Subcutaneous adipose tissue (tissue), 4 donors: ENCODE measurements around the gene TMEM119. TPM values are rescaled to one million over a fixed set of nuclear protein-coding genes. Genes with fewer than 3 reads are reported as not detected.

ENCODE experiments used
- total RNA-seq, 4 donors: library from RNA; depleted of rRNA; stranded (reverse); fragments of >200 nt; gene quantifications; one replicate each; pipeline ENCODE4 v1.1.0, GENCODE V29; 2016
- TF ChIP-seq, protein P1 (sequence below): fragments of 450-650 bp; IDR thresholded peaks from one replicate; pipeline ENCODE4 v1.5.1; 2016; ENCODE audit warnings: low read depth, mild to moderate bottlenecking, control low read depth, antibody characterized with exemption, moderate library complexity

TMEM119 gene
- total RNA-seq, 4 donors from 2014 or later = 7.8 to 20.5 (median 12.1) TPM

DNA sequence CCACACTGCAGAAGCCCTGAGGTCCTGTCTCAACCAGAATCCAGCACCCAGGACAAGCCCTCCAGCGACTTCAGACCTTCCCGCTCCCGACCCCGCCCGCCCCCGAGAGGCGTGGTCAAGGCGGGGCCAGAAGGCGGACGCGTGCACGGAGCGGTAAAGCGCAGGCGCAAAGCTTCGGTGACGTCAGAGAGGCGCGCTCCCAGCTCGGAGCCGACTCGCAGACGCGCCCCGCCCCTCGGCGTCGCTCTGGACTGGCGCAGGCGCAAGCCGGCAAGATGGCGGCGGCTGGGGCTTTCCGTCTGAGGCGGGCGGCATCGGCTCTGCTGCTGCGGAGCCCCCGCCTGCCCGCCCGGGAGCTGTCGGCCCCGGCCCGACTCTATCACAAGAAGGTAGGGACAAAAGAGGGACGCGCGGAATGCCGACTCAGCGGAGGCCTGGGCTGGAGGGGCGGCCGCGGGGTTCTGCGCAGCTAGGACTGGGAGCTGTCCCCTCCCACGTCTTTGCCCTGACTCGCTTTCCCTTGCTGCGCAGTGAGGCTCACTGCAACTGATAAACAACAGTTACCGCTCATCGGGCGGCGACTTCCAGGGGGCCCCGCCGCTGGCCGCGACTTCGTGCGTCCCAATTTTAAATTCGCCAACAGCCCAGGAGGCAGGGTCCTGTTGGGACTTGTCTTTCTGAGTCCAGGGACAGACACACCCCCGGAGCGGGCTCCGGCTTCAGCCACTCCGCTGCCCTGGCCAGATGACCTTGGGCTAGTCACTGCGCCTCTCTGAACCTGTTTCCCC is 35.3 kb downstream of the TMEM119 start, which contains the start of gene ISCU:
Gene ISCU (plus strand): TSS at position 249 of the 788 bp plus-strand sequence. CDS start 27 bp downstream, at position 276.
- TF ChIP-seq, protein P1, sequence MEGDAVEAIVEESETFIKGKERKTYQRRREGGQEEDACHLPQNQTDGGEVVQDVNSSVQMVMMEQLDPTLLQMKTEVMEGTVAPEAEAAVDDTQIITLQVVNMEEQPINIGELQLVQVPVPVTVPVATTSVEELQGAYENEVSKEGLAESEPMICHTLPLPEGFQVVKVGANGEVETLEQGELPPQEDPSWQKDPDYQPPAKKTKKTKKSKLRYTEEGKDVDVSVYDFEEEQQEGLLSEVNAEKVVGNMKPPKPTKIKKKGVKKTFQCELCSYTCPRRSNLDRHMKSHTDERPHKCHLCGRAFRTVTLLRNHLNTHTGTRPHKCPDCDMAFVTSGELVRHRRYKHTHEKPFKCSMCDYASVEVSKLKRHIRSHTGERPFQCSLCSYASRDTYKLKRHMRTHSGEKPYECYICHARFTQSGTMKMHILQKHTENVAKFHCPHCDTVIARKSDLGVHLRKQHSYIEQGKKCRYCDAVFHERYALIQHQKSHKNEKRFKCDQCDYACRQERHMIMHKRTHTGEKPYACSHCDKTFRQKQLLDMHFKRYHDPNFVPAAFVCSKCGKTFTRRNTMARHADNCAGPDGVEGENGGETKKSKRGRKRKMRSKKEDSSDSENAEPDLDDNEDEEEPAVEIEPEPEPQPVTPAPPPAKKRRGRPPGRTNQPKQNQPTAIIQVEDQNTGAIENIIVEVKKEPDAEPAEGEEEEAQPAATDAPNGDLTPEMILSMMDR = no peak

DNA sequence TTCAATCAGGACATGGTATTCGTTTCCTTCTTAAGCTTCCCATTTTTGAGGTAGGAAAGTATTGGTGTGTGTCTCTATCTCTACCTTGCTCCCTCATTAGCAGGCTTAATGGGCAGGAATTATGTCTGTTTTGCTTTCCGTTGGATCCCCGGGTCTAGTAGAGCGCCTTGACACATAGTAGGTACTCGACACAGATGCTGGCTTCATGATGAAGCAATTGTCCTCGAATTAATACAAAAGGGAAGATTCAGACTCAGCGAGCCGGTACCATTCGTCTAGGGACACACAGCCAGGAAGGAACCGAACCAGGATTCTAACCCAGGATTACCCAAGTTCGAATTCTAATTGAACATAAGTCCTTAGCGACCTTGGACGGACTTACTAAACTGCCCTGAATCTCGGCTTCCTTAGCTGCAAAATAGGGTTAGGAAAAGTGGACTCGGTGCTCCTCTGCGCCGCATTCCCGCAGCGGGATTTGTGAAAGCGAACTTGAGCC is 36.0 kb downstream of the TMEM119 start:
- TF ChIP-seq, protein P1 = no peak

DNA sequence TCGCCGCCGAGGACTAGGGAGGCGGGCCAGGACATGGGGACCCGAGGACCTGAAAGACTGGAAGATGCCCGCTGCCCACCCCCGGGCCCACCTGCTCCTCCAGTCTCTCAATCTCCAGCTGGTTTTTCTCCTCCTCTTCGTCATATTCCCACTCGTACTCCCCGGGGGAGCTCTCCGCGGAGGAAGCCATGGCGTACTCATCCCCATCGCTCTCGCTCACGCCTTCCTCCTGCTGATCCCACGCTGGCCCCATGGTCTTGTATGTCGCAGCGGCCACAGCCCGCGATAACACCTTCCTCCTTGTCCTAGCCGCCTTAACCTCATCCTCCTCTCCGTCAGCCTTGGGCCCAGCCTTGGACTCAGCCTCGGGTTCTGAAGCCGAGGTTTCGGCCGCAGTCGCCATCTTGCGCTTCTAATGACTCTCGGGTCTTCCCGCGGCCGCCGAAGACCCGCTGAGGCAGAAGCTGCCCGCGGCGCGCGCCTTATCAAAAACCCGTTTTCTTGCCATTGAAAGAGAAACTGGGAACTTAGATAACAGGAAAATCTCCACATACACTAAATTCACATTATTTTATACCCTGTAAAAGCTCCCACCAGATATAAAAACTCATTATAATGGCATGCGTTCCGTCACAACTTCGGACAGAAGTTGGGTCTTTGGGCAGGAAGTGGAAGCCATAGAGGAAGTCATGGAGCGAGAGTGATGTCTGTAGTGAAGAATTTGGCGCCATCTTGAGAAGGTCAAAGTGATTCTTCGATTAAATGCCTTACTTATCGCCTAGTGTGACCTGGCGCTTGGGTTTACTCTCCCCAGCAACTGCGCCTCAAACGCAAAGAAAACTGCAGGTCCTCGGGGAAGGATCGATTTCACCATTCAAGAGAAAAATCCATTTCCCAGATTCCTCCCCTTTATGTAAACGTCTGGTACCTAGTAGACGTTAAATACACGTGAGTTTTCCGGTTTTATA is 36.8 kb downstream of the TMEM119 start, which contains the start of gene SART3:
Gene SART3 (minus strand): TSS at position 422 of the 968 bp plus-strand sequence. CDS start 19 bp downstream, at position 403.
- TF ChIP-seq, protein P1 = no peak

DNA sequence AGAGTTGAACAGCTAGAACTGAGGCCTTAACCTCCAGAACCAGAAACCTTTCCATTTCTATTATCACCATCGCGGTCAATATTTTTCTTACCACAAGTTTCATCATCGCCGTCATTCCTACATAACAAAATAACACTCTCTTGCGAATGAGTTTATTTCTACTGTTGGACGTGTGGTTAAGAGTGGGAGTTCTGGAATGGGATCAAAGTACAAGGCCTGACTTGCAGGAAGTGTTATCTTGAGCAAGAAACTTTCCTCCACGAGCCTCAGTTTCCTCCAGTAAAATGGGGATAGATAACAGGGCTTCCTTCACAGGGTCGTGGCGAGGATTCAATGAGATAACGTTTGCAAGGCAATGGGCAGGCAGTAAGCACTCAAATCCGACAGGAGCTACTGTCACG is 37.6 kb downstream of the TMEM119 start:
- TF ChIP-seq, protein P1 = no peak

DNA sequence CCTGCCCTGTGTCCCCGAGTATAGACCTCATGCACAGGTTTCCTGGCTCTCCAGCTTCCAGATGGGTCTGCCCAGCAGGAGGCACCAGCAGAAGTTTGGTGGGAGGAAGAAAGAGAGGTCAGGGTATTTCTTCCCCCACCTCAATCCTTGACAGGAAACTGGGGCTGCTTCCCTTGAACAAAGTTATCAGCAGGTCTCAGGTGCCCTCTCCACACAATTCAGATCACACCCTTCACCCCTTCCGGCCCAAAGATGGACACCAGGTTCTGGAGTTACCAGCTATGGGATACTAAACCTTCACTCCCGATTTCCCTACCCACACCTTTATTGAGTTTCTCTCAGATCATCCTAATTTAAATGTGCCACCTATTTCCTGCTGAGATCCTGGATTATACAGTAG is 38.1 kb downstream of the TMEM119 start:
- TF ChIP-seq, protein P1 = no peak

DNA sequence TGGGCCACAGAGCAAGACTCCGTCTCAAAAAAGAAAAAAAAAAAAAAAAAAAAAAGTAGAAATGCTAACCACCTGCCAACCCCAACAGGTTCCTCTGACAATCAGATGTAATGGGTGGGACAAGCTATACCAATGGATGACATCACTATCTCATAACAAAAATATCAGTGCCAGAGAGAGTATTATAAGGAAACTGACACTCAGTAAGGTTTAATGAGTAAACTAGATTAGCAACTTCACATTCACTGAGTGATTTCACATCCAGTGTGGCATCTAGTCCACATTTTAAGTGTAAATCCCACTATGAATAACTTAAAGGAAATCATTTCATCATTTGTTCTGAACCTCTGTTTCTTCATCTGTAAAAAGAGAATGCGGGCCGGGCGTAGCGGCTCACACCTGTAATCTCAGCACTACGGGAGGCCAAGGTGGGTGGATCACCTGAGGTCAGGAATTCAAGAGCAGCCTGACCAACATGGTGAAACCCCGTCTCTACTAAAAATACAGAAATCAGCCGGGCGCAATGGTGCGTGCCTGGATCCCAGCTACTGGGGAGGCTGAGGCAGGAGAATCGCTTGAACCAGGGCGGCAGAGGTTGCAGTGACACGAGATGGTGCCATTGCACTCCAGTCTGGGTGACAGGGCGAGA is 38.8 kb downstream of the TMEM119 start:
- TF ChIP-seq, protein P1 = no peak
